Fibroblast of pulmonary artery (primary cell): ENCODE results near the gene UBAC1.

Source experiments
- DNase-seq: peaks from one replicate; pipeline ENCODE4 v3.0.0-alpha.2; 2010; ENCODE audit warnings: low read depth
- H3K4me3 ChIP-seq: replicated peaks from 2 replicates; pipeline ENCODE4 v1.5.1; 2011; ENCODE audit warnings: low read depth, mild to moderate bottlenecking, control low read depth, low read length, moderate library complexity
- TF ChIP-seq, protein P1 (sequence below): IDR thresholded peaks from 2 replicates; pipeline ENCODE4 v1.5.1; 2011; ENCODE audit warnings: mild to moderate bottlenecking, control low read depth, low read length, inconsistent platforms; ENCODE audit errors: missing control alignments

Gene UBAC1

DNA sequence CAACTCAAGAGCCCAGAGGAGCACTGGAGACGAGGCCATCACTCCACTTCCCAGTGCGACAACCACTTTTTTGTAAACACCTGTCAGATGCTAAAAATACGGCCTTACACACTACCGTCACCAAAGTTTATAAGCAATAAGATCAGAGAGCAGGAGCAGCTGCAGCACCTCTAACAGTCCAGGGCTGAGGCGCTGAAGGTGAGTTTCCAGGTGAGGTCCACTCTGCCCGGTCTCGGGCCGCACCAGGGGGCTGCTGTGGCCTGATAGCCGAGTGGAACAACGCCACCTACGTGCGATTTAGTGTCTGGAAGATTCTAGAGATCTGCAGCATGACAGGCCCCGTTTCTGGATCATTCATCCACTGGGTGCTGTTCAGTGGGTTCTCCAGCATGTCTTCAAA, 28.1 kb downstream of the UBAC1 start:
- H3K4me3 ChIP-seq: no peak overlapping the region
- TF ChIP-seq, protein P1, sequence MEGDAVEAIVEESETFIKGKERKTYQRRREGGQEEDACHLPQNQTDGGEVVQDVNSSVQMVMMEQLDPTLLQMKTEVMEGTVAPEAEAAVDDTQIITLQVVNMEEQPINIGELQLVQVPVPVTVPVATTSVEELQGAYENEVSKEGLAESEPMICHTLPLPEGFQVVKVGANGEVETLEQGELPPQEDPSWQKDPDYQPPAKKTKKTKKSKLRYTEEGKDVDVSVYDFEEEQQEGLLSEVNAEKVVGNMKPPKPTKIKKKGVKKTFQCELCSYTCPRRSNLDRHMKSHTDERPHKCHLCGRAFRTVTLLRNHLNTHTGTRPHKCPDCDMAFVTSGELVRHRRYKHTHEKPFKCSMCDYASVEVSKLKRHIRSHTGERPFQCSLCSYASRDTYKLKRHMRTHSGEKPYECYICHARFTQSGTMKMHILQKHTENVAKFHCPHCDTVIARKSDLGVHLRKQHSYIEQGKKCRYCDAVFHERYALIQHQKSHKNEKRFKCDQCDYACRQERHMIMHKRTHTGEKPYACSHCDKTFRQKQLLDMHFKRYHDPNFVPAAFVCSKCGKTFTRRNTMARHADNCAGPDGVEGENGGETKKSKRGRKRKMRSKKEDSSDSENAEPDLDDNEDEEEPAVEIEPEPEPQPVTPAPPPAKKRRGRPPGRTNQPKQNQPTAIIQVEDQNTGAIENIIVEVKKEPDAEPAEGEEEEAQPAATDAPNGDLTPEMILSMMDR: no peak
- DNase-seq: no peak

DNA sequence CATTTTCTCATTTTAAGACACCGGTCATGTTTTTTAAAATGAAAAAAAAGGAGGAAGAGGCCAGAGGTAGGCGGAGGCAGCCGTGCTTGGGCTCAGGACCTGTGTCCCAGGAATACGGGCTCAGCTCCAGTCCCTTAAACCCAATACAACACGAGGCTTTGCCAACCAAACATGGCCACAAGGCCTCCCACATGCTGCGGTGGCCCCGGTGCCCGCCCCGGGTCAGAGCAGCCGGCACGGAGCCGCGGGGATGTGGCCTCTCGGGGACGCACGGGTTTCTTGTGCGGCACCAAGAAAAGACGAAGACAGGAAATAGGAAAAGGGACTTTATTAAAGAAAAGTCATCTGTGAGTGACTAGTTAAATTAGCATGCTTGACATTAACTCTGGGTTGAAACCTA, 28.5 kb downstream of the UBAC1 start:
- no peak overlapping the region for H3K4me3 ChIP-seq
- DNase-seq: no peak
- TF ChIP-seq, protein P1: no peak

DNA sequence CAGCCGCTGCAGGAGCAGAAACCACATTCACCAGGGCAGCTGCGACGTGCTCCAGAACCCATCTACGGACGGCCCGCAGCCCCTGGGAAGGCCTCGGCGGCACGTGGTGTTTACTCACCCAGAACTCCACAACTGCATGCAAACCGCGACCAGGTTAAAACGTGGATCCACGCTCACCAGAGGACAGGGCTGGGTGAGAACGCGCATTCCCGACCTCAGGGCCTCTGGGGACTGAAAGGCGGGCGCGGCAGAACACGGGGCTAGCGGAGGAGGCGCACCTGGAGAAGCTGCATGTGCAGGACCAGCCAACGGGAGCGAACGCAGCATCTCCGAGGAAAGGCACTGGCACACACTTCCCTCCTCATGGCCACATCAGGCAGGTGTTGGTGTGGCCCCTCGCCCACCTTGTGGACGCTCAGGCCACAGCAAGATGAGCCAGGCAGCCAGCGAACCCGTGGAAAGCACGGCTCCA, 29.8 kb downstream of the UBAC1 start:
- no peak overlapping the region for H3K4me3 ChIP-seq
- DNase-seq: no peak
- TF ChIP-seq, protein P1: no peak

DNA sequence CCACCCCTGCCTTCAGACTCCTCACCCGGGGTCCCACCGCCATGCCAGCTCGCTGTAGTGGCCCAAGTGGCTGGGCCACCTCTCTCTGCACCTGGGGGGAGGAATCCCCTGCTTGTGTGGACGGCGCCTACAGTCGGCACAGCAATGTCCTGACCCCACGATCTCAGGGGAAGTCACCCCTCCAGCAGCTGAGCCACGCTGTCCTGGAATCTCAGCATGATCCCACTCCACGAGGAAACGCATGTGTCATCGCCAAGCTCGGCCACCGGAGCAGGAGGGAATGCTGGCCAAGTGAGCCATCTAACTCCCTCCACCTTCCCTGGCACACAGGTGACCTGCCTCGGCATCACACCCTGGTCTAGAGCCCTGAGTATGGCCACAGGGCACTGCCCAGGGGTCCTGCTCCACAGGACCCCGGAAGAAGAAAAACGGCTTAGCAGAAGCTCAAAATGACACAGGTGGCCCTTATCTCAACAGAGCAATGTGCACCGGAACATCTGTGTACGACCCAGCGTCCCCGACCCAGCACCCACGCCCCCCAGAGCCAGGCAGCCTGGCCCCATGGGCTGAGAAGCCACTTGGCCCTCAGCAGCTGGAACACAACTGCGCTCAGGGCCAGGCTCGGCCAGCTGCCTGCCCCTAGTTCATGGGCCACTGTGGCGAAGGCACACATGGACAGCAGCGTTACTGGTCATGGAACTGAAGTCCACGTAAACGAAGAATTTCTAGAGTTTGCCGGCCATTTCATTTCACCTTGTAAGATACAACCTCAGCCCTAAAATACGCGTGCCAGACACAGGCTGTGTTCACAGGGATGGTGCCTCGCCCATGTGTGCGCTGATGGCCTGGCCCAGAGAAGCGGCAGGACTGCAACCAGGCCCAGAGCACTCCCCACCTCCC, 30.5 kb downstream of the UBAC1 start:
- H3K4me3 ChIP-seq: no peak overlapping the region
- no peak for DNase-seq
- TF ChIP-seq, protein P1: no peak

DNA sequence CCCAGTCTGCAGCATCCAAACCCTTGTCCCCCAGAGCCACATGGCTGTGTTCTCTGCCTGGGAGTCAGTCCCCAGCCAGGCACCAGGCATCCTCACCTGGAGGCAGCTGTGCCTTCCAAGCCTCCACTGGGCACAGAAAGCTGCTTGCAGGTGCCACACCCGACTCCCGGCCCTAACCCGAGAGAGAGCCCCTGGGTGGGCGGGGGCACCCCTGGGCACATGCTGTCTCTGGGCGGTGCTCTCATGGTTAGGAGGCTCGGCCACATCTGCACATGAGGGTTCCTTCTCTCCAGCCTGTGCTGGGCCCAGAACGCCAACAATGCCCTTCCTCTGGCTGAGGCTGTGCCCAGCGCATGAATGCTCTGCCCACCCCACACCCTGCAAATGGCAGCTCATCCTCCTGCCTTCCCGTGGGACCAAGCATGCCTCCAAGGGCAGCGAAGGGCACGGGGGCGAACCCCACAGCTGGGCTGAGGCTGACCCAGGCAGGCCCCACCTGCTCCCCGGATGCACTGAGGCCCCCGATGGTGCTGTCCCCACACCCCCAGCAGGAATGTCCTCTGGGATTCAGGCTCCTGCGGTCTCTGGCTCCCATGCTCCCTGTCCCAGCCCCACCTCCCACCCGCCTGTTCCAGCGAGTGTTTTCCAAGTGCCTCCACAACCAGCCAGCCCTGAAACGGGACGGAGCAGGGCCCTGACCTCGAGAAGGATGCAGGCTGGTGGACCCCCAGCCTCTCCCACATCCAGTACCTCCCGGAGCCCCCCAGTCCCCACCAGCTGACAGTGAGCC, 31.3 kb downstream of the UBAC1 start:
- no peak for DNase-seq
- H3K4me3 ChIP-seq: no peak overlapping the region
- TF ChIP-seq, protein P1: no peak

DNA sequence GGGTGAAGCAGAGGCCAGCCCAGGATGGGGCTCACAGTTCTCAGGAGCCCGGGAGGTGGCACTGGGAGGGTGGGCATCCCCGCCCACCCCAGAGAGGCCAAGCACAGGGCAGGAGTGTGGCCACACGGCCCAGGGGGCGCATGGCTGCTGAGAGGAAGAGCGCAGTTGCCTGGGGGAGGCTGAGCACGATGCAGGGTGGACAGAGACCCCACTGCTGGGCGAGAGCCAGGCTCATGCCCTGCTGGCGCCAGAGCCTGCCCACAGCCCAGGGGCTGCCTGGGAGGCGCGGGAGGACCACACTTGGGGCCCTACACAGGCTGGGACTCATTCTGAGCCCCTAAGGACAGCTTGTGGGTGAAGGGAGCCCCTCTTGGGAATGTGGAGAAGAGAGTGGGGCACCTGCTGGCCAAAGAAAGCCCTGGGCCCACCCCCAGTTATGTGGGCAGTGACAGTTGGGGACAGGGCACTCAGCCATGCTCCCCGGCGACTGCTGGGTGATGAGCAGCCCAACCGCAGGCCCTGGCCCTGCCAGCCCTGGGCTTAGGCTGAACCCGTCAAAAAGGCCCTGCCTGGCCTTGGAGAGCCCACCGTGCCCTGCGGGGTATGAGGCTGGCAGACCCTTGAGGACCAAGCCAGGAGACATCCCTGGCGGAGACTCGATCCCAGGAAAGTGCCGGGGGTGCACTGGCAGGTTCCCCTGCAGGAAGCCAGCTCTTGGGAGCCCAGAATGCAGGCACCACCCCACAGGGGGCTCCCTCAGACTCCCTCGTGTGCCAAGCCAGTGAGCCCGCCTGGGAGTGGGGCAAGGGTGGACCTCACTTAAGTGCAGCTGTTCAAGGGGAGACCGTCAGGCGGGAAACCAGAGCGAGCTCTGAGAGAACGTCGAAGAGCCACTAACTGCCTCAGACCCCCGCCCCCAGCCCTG, 32.2 kb downstream of the UBAC1 start:
- TF ChIP-seq, protein P1: no peak
- H3K4me3 ChIP-seq: no peak overlapping the region
- no peak for DNase-seq
